Natural killer cell (primary cell): ENCODE data around the gene MIEN1. TPM values are rescaled to one million over a fixed set of nuclear protein-coding genes. Genes with fewer than 3 reads are reported as not detected.
"Not testable (repeated sequence)": the region's sequence is repeated elsewhere in the genome, so short reads cannot be mapped to it uniquely, and the experiment has no call there.

Source experiments
- ATAC-seq, 3 donors: fragments of 150-1000 bp in 2 of 3; fragments of 200-7000 bp in 1 of 3; cut with Tn5 transposase; 1 replicate in 1 of 3; 2 replicates in 2 of 3; pipeline ENCODE4 v1.10.0; 2021; ENCODE audit warnings: mild to moderate bottlenecking in 2 of 3, moderate library complexity in 2 of 3
- DNase-seq, 2 donors: peaks; one replicate each; pipeline versions ENCODE4 v3.0.0 to v3.0.0-alpha.2; 2013 to 2021; ENCODE audit warnings: mixed read lengths in 1 of 2
- H3K27ac ChIP-seq: one replicate; pipeline ENCODE4 v1.5.1; 2013; ENCODE audit warnings: mild to moderate bottlenecking, low read length
- H3K27me3 ChIP-seq: one replicate; pipeline ENCODE4 v1.6.1; 2013; ENCODE audit warnings: low read length; ENCODE audit not compliant: control insufficient read depth, insufficient read depth
- H3K36me3 ChIP-seq: one replicate; pipeline ENCODE4 v1.6.1; 2013; ENCODE audit warnings: low read length; ENCODE audit not compliant: control insufficient read depth, insufficient read depth
- H3K4me1 ChIP-seq: one replicate; pipeline ENCODE4 v1.6.1; 2013; ENCODE audit warnings: low read length; ENCODE audit not compliant: control insufficient read depth, insufficient read depth
- H3K4me3 ChIP-seq: one replicate; pipeline ENCODE4 v1.5.1; 2013; ENCODE audit warnings: low read length
- H3K9me3 ChIP-seq: one replicate; pipeline ENCODE4 v1.6.1; 2013; ENCODE audit warnings: low read length; ENCODE audit not compliant: control insufficient read depth, insufficient read depth
- H3K27ac Mint-ChIP-seq, 2 donors: one replicate each; pipeline ENCODE4 v1.8.0; 2022; ENCODE audit warnings: mild to moderate bottlenecking in 2 of 2, mixed read lengths in 2 of 2, moderate library complexity in 1 of 2
- H3K27me3 Mint-ChIP-seq, 2 donors: one replicate each; pipeline ENCODE4 v1.8.0; 2022; ENCODE audit warnings: low read depth in 2 of 2, mixed read lengths in 2 of 2
- H3K36me3 Mint-ChIP-seq: one replicate; pipeline ENCODE4 v1.8.0; 2022; ENCODE audit warnings: mixed read lengths
- H3K4me1 Mint-ChIP-seq, 2 donors: one replicate each; pipeline ENCODE4 v1.8.0; 2022; ENCODE audit warnings: mixed read lengths in 2 of 2
- H3K4me3 Mint-ChIP-seq: one replicate; pipeline ENCODE4 v1.8.0; 2022; ENCODE audit warnings: mild to moderate bottlenecking, moderate library complexity, mixed read lengths
- H3K9me3 Mint-ChIP-seq, 2 donors: one replicate each; pipeline ENCODE4 v1.8.0; 2022; ENCODE audit warnings: mixed read lengths in 2 of 2
- CTCF ChIP-seq: fragments of 200-600 bp; IDR thresholded peaks from one replicate; pipeline ENCODE4 v1.8.0; 2022; ENCODE audit warnings: antibody characterized with exemption
- WGBS: methylation state at CpG from one replicate; pipeline ENCODE4 v1.1.7; 2013; ENCODE audit warnings: missing lambda C conversion rate; ENCODE audit not compliant: insufficient coverage; 5-methylcytosine and 5-hydroxymethylcytosine counted together
- intact Hi-C: fragments of 100-400 bp; cut with micrococcal nuclease; formaldehyde crosslinking; loops from one replicate; pipeline ENCODE4 v1.14.2; 2022
- total RNA-seq, 4 donors: library from RNA; stranded (reverse); fragments of 120-200 nt in 1 of 4; gene quantifications; one replicate each; pipeline versions ENCODE4 v1.2.3 to v1.2.4, GENCODE V29; 2013 to 2022

Gene MIEN1
- total RNA-seq, 3 donors from 2014 or later (not counting 1 experiment from before 2014, with no cell fraction given) = 48.8 to 55.2 (median 51.6) TPM

- H3K36me3 ChIP-seq = no peaks in the 10 kb centered on the region
- H3K9me3 Mint-ChIP-seq = no peaks in the 10 kb centered on the region
- H3K4me3 Mint-ChIP-seq = peak within 1 kb of the TSS; percentile 87
- peaks cover 12% of the 10 kb centered on the region for H3K27me3 ChIP-seq
- no peak within 1 kb of the TSS for H3K27ac ChIP-seq
- peaks cover 13 to 24% of the 10 kb centered on the region in 2 donors for H3K27me3 Mint-ChIP-seq
- DNase-seq (no peak), ATAC-seq (no peak)
- 21% methylated on average over 20 of the region's 20 CpGs for WGBS
- no peaks in the 10 kb centered on the region for H3K36me3 Mint-ChIP-seq
- peaks cover 22 to 48% of the 10 kb centered on the region in 2 donors for H3K4me1 Mint-ChIP-seq
- TF ChIP-seq CTCF = no peak
- intact Hi-C loops = no loop called here
- H3K27ac Mint-ChIP-seq = peak within 1 kb of the TSS in 1 of 2 donors; percentile 63
- no peaks in the 10 kb centered on the region for H3K9me3 ChIP-seq
- H3K4me1 ChIP-seq = peaks cover 24% of the 10 kb centered on the region
- H3K4me3 ChIP-seq = no peak within 1 kb of the TSS
These were observed 30.5 kb downstream of the MIEN1 start, which contains the start of gene ERBB2 for GRCh38 chr17:39699818-39700147. Gene ERBB2 (plus strand): TSS chr17:39700064. CDS start chr17:39700239, 175 bp downstream.

GRCh38 chr17:39699157-39699817 lies 31.0 kb downstream of the MIEN1 start:
- 78% methylated on average over 10 of the region's 11 CpGs for WGBS
- H3K9me3 ChIP-seq, H3K9me3 Mint-ChIP-seq, intact Hi-C loops, ATAC-seq, H3K4me3 ChIP-seq, DNase-seq, H3K27ac ChIP-seq, H3K36me3 Mint-ChIP-seq, H3K36me3 ChIP-seq: not testable (repeated sequence)
- H3K4me1 Mint-ChIP-seq = peaks cover 22 to 44% of the 10 kb centered on the region in 2 donors
- peaks cover 13 to 24% of the 10 kb centered on the region in 2 donors for H3K27me3 Mint-ChIP-seq
- peaks cover 24% of the 10 kb centered on the region for H3K4me1 ChIP-seq
- H3K27ac Mint-ChIP-seq = peak overlapping the region in 1 of 2 donors; percentile 63
- peak overlapping the region; percentile 87 for H3K4me3 Mint-ChIP-seq
- H3K27me3 ChIP-seq = peaks cover 12% of the 10 kb centered on the region

GRCh38 chr17:39697961-39698360 lies 32.4 kb downstream of the MIEN1 start:
- Histone ChIP-seq H3K27me3 (peaks cover 12% of the 10 kb centered on the region), H3K4me1 (peaks cover 13% of the 10 kb centered on the region), H3K36me3 (no peaks in the 10 kb centered on the region), H3K4me3 (no peak overlapping the region), H3K27ac (no peak overlapping the region), H3K9me3 (no peaks in the 10 kb centered on the region)
- H3K27ac Mint-ChIP-seq = no peak overlapping the region
- peaks cover 11 to 34% of the 10 kb centered on the region in 2 donors for H3K4me1 Mint-ChIP-seq
- H3K9me3 Mint-ChIP-seq = no peaks in the 10 kb centered on the region
- WGBS = 94% methylated on average over 4 of the region's 5 CpGs
- TF ChIP-seq CTCF = no peak
- peaks cover 13 to 24% of the 10 kb centered on the region in 2 donors for H3K27me3 Mint-ChIP-seq
- no peak overlapping the region for H3K4me3 Mint-ChIP-seq
- H3K36me3 Mint-ChIP-seq = no peaks in the 10 kb centered on the region
- intact Hi-C loops = no loop called here
- ATAC-seq (no peak), DNase-seq (no peak)

DNA sequence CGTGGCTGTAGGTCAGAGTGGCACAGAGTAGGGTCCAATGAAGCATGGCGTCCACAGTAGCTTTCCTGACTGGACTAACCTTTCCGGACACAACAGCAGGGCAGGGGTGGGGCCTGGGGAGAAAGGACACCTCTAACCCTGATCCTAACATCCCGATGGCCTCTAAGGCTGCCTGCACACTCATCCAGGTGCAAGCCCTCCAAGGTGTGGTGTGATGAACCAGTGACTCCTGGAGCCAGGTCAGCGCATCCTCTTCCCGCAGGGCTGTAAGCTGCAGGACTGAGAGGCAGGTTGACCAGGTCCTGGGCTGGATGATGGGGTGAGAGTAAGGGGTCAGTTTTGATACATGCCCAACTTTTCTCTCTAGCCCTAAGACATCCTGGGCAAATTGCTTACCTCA lies 33.6 kb downstream of the MIEN1 start:
- Histone ChIP-seq H3K27ac (no peak overlapping the region), H3K4me1 (peaks cover 11% of the 10 kb centered on the region), H3K27me3 (peaks cover 12% of the 10 kb centered on the region), H3K36me3 (no peaks in the 10 kb centered on the region), H3K4me3 (no peak overlapping the region), H3K9me3 (no peaks in the 10 kb centered on the region)
- no peaks in the 10 kb centered on the region for H3K36me3 Mint-ChIP-seq
- WGBS = 94% methylated on average over 6 of the region's 6 CpGs
- H3K27ac Mint-ChIP-seq = no peak overlapping the region
- H3K9me3 Mint-ChIP-seq = no peaks in the 10 kb centered on the region
- no peak overlapping the region for H3K4me3 Mint-ChIP-seq
- H3K4me1 Mint-ChIP-seq = peaks cover 5 to 21% of the 10 kb centered on the region in 2 donors
- intact Hi-C loops = no loop called here
- no peak for TF ChIP-seq CTCF
- no peak for DNase-seq
- peaks cover 13 to 24% of the 10 kb centered on the region in 2 donors for H3K27me3 Mint-ChIP-seq
- ATAC-seq = no peak
